ENCODE measurements around the gene GRIN1.
"Not testable (repeated sequence)": the region's sequence is repeated elsewhere in the genome, so short reads cannot be mapped to it uniquely, and the experiment has no call there.

The GRIN1 gene

DNA sequence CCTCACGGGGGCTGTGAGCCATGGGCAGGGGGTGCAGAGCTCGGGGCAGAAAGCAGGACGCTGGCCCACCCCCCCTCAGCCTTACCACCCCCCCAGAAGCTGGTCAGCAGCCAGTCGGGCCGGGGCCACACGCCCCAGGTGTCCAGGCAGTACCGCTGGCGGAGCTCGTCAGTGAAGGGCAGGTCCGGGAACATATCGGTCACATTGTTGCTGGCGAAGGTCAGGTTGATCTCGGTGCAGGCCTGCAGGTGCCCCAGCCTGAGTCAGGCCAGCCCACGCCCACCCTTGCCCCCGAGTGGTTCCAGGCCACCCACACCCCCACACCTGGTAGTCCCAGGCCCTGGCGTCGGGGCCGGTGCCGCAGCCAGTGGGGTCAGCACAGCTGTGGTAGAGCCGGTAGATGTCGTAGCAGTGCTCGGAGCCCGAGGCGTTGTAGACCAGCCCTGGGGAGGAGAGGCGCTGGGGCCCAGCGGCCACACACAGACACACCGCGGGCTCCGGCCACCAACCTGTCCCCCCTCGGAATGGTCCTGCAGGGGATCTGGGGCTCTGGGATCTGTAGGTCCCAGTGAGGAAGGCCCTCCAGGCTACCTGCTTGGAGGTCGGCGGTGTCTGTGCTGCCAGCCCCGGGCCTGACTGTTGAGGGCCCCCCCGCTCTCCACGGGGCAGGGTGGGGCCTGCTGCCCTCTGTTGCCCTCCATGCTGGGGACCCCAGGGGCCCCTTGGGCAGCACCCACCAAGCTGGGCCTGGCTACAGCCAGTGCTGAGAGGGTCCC, 27.0 kb upstream of the GRIN1 start:
- no peak for DNase-seq

DNA sequence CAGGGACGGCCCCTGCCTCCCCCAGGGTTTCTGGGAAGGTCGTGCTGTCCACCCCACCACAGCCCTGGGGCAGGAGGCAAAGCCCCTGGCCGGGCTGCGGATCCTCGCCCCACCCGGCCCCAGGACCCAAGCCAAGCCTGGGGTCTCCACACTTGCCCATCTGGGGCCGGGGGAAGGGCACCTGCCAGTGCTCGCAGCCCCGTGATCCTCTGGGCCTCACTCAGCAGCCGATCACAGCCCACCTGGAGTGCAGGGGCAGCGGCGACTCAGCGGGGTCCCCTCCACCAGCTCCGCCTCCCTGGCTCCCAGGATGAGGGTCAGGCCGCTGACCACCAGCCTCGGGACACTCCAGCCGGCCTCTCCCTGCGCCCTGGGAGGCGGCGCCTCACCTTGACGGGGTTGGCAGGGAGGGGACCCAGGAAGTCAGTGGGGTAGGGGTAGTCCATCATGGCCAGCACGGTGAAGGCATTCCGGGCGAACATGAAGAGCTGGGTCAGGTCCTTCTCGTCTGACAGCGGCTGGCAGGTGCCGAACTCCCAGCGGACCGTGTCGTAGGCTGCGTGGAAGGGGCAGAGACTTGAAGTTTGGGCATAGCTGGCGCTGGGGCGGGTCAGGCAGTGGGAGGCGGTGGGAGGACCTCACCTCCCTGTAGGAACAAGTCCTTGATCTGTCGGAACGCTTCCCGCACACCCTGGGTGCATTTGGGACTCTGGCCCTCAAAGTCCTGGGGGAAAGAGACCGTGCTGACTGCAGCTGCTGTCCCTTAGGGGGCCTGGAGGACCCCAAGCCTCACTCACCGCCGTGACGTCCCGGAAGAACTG, 26.2 kb upstream of the GRIN1 start:
- no peak for DNase-seq

DNA sequence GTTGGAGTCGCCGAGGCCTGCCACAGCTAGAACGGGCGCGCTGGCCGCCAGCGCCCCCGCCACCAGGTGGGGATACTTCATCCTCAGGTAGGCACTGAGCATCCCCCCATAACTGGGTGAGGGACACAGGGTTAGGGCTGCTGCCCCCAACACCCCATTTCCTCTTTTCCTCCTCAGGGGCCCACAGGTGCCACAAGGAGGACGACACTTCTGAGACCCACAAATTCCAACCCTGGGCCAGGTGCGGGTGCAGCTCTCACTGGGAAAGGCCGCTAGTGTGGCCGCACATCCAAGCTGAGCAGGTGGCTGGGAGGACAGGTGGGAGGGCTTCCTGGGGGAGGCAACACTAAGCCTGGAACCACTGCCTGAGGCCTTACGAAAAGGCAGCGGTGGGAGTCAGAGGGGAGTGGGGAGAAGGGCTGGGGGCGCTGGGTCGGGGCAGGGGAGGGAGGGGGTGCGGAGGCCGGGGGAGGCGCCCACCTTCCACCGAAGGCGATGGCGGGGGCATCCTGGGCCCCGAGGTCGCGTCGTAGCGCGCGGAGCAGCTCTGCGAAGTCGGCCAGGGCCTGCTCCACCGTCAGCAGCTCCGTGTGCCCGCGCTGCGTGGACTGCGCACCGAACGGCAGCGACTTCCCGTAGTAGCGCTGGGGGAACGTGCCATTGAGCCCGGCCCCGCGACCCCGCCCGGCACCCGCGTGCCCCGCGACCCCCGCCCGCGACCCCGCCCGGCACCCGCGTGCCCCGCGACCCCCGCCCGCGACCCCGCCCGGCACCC, 25.4 kb upstream of the GRIN1 start:
- no peak for DNase-seq

DNA sequence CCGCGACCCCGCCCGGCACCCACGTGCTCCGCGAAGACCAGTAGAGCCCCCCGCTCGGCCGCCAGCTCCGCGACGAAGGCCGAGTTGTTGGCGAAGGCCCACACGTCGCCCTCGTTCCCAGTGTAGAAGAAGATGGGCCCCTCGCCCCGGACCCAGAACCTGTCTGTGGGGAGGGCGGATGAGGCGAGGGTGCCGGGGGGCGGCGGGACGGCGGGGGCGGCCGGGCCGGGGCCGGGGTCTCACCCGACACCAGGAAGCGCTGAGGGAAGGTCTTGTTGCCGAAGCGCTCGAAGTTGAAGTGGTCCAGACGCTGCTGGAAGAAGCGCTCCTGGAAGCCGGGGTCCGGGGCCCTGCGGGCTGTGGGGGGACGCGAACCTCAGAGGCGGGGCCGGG, 24.7 kb upstream of the GRIN1 start:
- DNase-seq: no peak

DNA sequence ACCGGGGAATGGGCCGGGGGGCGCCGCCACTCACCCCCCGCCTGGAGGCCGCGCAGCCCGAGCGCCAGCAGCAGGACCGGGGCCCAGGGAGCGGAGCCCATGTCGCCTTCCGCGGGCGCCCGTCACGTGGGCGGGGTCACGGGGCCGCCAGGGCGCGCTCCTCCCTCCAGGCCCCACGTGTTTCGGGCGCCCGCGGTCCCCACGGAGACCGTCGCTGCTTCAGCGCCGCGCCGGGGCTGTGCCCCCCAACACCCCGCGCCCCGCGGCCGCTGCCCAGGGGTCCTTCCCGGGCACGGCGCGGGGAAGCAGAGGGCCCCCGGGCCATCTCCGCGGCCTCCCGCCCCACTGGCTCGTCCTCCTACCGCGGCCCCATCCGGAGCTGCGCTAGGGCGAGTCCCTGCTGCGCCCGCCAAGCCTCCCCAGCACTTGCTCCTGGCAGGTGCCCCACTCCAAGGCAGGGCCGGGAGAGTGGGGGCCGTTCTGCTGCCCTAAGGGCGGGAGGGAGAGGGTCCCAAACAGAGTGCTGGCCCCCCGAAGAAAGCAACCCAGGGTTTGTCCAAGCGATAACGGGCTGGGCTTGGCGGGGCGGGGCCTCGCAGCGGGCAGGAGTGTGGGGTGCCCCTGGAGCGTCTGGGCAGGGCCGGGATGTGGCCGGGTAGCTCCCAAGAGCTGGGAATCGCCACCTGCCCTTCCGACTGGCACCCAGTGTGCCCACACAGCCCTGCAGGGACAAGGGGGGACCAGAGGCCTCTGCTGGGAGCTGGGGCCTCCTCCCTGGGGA, 24.2 kb upstream of the GRIN1 start, which contains the start of gene DPP7:
Gene DPP7, minus strand, starts transcription at position 121 of the 781 bp plus-strand sequence. Its CDS starts 20 bp downstream, at position 101.
- DNase-seq: no peak

DNA sequence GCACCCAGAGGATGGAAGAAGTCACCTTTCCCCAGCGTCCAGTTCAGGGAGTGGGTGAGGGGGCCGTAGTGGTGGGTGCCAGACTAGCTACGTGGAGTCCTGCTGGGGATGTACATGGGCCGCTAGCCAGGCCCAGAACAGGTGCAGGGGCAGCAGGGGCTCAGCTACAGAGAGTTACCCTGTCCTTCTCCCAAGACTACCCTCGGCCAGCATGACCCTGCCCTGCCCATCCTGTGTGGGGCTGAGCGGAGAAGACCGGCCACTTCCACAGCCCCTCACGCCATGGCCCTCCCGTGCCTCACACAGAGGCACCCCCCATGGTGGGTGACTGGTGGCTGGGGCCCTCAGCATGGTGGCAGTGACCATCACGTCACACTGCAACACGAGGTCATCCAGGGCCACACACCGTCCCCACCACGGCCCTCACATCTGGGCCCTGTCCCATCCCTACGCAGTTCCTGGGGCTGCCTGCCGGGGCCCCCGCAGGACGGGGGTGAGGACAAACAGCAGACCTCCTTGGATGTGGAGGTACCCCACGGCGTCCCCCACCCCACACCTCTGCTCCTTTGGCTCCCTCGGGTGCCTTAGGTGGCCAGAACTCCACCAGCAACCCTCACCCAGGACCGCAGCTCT, 23.4 kb upstream of the GRIN1 start:
- DNase-seq: no peak

DNA sequence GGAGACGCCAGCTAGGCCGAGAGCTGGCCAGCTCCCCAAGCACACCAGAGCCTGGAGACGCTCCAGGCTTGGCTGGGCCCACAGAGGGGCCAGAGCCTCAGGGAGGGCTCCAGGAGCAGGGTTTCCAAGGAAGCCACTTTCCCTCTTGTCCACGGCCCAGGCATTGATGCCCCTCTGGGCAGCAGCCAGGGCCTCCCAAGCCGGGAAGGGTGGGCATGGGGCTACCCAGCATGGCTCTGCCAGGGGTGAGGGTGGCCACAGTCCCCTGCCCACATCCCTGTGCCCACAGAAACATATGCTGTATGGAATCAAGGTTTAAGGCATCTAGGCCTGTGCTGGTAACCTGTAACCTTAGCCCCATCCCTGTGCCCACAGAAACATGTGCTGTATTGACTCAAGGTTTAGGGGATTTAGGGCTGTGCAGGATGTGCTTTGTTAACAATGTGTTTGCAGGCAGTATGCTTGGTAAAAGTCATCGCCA, 22.9 kb upstream of the GRIN1 start:
- DNase-seq: no peak

DNA sequence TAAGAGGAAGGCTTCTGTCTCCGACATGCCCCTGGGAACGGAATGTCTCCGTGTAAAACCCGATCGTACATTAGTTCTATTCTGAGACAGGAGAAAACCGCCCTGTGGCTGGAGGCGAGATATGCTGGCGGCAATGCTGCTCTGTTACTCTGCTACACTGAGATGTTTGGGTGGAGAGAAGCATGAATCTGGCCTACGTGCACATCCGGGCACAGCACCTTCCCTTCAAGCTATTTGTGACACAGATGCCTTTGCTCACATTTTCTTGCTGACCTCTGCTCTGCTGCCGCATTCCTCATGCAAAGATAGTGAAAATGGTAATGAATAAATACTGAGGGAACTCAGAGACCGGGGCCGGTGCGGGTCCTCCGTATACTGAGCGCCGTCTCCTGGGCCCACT, 22.2 kb upstream of the GRIN1 start:
- DNase-seq: no peak

DNA sequence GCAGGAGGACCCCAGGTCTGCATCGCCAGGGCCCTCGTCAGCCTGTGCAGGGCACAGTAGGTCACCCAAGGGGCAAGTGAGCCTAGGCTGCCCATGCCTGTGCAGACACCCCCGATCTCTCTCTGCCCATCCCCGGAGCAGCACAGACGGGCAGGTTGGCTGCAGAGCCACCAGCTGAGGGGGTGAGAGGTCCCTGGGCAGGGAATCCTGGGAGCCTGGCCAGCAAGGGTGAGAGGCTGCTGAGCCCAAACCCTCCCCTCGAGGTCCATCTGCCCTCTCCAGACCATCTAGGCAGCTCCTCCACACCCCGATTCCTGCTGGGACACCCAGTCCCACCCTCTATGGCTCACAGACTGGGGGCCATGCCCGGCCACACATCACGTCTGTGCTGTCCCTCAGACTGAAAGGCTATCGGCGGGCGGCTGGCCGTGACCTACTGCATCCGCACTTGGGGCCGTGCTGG, 21.7 kb upstream of the GRIN1 start:
- no peak for DNase-seq

DNA sequence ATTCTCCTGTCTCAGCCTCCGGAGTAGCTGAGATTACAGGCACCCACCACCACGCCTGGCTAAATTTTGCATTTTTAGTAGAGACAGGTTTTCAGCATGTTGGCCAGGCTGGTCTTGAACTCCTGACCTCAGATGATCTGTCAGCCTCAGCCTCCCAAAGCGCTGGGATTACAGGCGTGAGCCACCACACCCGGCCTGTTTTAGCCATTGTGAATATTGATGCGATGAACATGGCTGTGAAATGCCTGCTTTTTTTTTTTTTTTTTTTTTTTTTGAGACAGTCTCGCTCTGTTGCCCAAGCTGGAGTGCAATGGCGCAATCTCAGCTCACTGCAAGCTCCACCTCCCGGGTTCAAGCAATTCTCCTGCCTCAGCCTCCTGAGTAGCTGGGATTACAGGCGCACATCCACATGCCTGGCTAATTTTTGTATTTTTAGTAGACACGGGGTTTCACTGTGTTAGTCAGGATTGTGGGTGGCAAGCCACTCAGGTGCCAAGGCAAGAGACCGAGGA, 20.8 kb upstream of the GRIN1 start:
- DNase-seq: not testable (repeated sequence)

DNA sequence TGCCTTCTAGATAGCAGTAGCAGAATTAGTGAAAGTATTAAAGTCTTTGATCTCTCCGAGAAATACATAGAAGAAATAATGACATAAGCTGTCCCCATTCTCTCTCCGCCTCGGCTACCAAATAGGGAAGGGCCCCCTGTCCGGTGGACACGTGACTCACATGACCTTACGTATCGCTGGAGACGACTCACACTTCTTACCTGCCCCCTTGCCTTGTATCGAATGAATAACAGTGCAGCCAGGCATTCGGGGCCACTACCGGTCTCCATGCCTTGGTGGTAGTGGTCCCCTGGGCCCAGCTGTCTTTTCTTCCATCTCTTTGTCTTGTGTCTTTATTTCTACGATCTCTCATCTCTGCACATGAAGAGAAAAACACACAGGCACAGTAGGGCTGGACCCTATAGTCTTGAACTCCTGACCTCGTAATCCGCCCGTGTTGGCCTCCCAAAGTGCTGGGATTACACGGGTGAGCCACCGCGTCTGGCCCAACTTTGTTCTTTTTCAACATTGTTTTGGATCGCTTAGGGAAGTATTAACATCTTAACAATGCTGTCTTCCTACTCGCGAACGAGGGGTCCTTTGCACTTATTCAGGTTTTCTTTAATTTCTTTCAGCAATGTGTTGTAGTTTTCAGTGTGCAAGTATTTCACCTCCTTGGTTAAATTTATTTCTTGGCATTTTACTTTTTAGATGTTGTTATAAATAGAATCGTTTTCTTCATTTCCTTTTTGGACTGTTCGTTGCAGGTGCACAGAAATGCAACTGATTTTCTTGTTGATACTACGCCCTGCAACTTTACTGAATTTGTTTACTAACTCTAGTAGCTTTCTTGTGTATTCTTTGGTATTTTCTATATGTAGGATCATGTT, 16.8 kb upstream of the GRIN1 start:
- DNase-seq: not testable (repeated sequence)

DNA sequence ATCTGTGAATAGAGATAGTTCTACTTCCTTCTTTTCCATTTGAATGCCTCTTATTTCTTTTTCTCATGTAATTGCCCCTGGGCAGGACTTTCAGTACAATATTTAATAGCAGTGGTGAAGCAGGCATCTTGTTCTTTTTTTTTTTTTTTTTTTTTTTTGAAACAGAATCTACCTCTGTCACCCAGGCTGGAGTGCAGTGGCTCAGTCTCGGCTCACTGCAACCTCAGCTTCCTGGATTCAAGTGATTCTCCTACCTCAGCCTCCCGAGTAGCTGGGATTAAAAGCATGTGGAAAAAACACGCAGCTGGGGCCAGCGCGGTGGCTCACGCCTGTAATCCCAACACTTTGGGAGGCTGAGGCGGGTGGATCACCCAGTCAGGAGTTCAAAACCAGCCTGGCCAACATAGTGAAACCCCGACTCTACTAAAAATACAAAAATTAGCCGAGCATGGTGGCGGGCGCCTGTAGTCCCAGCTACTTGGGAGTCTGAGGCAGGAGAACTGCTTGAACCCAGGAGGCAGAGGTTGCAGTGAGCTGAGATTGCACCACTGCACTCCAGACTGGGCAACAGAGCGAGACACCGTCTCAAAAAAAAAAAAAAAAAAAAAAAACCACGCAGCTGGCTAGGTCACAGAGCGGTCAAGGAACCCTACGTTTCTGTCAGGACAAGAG, 16.0 kb upstream of the GRIN1 start:
- not testable (repeated sequence) for DNase-seq

DNA sequence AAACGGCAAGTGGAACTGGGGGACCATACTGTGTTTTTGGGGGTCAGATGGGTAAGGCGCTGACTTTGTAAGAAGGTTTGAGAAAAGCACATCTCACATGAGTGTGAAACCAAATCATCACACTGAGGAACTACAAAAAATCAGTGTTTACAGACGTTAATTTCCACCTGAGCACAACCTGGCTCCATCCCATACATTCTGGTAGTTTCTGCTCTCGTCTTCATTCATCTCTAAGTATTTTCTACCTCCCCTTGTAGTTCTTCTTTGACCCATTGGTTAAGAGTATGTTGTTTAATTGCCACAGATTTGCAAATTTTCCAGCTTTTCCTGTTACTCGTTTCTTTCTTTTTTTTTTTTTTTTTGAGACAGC, 15.5 kb upstream of the GRIN1 start:
- no peak for DNase-seq

DNA sequence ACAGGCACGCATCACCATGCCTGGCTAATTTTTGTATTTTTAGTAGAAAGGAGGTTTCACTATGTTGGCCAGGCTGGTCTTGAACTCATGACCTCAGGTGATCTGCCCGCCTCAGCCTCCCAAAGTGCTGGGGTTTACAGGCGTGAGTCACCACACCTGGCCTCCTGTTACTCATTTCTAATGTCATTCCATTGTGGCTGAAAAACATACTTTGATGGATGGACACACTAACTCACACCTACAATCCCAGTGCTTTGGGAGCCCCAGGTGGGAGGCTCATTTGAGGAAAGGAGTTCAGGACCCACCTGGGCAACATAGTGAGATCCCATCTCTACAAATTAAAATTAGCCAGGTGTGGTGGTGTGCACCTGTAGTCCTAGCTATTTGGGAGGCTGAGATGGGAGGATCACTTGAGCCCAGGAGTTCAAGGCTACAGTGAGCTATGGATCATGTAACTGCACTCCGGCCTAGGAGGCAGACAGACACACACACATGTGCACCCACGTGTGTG, 14.9 kb upstream of the GRIN1 start:
- not testable (repeated sequence) for DNase-seq

DNA sequence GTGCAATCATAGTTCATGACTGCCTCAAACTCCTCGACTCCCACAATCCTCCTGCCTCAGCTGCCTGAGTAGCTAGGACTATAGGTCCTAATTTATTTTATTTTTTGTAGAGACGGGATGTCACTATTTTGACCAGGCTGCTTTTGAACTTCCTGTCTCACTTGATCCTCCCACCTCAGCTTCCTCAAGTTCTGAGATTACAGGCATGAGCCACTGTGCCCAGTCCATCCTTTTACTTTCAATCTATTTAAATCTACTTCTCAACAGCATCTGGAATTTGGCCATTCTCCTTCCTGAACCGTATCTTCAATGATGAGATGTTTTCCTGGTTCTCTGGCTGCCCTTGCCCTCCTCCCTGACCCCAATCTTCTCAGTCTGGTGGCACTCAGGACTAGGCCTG, 12.2 kb upstream of the GRIN1 start:
- DNase-seq: no peak

DNA sequence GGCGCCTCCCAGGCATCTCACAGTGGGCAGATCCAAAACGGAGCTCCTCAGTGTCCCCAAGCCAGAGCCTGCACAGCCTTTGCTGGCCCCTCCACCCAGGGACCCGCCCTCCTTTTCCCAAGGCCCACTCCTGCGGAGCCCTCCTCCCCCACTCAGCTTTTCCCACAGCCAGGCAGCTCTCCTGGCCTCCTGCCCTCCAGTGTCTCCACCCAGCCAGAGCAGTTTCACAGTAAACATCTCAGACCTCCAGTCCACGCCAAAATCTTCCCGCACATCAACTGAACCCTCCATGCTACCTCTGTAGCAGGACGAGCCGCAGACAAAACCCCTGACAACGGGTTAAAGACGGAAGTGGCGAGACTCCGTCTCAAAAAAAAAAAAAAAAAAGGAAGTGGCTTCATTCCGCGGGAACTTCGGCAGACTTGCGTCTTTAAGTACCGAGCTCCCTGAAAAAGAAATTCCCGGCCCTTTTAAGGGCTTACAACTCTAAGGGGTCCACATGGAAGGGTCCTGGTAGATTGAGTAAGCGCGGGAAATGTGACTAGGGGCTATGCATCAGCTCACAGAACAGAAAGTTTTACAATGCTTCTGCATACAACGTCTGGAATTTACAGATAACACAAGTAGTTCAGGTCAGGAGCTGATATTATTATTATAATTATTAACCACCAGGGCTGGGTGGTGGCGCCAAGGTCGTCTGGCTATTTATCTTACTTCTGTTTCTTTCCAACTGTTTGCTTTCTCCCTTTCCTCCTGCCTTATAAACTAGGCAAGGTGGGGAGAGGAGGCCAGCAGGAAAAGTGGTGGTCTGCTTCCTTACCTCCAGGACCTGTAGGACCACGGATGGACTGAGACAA, 11.4 kb upstream of the GRIN1 start:
- DNase-seq: no peak

DNA sequence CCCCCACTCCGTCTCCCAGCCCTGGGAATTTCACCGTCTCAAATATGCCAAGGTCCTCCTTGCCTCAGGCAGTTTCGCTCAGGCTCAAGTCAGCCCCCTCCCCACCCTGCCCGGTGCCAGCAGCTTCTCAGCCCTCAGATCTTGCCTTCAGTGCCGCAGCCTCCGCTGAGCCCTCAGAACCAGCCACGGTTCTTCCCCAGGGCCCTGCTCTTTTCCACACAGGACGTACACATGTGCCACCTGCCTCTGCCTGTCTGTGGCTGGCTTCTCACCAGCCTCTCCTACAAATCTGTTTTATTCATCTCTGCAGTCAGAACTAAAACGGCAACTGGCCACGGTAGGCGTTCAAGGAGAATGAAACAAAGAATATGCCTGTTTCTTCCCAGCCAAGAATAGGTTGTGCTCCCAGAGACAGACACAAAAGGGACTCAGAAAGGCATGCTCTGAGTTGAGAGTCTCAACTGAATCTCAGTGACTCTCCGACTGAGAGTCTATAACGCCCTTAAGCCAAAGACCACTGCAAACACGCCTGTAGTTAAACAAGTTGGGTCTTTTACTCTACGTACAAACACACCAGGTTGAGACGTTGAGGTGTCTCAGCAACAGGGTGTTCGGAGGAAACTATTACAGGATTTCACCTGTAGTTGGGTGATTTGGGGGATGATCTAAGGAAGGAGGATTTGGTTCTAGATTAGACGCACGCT, 10.6 kb upstream of the GRIN1 start:
- DNase-seq: no peak

DNA sequence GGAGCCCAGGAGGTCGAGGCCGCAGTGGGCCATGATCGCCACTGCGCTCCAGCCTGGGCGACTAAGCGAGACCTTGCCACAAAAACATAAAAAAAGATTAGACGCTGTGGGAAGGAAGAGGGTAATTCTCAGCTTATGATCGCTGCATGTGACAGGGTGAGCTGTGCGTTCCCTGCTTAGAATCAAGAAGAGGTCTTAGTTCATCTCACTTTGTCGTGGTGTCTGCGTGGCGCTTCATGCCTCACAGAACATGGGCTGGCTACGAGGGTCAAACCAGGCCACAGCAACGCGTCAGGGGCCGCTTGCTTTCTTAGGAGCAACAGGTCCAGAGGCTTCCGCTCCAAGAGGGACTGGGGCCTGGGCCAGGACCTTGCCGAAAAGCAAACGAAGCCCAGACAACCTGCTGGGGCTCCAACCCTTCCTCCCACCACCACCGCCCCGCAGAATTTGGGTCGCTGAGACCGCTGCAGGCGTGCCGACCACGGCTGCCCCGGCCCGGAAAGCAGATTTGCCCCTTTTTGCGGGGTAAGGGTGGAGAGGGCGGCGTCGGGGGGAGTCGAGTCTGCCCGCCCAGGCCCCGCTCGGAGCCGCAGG, 10.0 kb upstream of the GRIN1 start:
- DNase-seq: no peak

All from NCI-H1694 (cell line).